Transverse colon (tissue), 4 donors: ENCODE data around the gene KCNAB2.

Source experiments
- CTCF ChIP-seq, 5 experiments: fragments of 200-600 bp in 3 of 5; fragments of 450-650 bp in 2 of 5; sonication (generic) in 3 of 5; IDR thresholded peaks; 1 replicate in 2 of 5; 2 replicates in 3 of 5; pipeline ENCODE4 v1.5.1; 2016 to 2017; ENCODE audit warnings: antibody characterized with exemption in 5 of 5, inconsistent platforms in 3 of 5, mild to moderate bottlenecking in 2 of 5, moderate library complexity in 1 of 5
- POLR2AphosphoS5 ChIP-seq, 3 donors: sonication (generic); formaldehyde crosslinking; IDR thresholded peaks; one replicate each; pipeline ENCODE4 v1.6.1; 2016; ENCODE audit warnings: antibody characterized with exemption in 3 of 3

DNA sequence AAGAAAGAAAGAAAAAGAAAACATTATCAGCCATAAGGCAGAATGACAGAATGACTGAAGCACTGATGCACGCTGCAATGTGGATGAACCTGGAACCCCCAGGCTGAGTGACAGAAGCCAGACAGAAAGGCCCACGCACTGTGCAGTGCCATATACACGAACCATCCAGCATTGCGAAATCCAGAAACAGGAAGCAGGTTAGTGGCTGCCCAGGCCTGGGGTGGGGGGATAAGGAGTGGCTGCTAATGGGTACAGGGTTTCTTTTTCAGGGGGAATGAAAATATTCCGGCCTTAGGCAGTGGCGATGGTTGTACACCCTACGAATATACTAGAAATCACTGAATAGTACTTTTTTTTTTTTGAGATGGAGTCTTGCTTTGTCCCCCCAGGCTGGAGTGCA, 77.4 kb downstream of the KCNAB2 start:
- TF ChIP-seq POLR2AphosphoS5 (IDR thresholded peaks at IDR 0.05) (no peak), CTCF (IDR thresholded peaks at IDR 0.05) (no peak)
